Stimulated activated CD4-positive, alpha-beta T cell treated with anti-CD3 and anti-CD28 coated beads, Interleukin-4, amount 100 ng/mL, for 24 hours (primary cell): ENCODE measurements around the gene FCN2.
A peak's percentile ranks its signal among the peaks of the same experiment; 100 is the strongest.
"Not testable (repeated sequence)": the region's sequence is repeated elsewhere in the genome, so short reads cannot be mapped to it uniquely, and the experiment has no call there.

Experiments
- DNase-seq: peaks from one replicate; pipeline ENCODE4 v3.0.0-alpha.2; 2020

The FCN2 gene

GRCh38 chr9:134847752-134848432 is 32.7 kb upstream of the FCN2 start:
- no peak for DNase-seq

DNA sequence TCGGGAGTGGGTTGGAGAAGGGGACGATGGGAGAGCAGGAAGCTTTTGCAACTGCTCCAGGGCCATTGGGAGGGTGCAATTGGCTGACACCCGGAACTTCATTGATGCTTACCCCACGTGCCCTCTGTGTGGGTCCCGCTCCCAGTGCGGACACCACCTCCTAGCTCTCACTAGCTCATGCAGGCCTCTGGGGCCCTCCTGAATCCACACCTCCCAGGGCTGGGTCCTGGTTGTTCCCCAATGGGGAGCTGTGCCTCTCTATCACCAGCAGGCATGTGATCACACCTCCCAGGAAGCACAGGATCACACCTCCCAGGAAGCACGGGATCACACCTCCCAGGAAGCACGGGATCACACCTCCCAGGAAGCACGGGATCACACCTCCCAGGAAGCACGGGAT is 32.1 kb upstream of the FCN2 start:
- no peak for DNase-seq

DNA sequence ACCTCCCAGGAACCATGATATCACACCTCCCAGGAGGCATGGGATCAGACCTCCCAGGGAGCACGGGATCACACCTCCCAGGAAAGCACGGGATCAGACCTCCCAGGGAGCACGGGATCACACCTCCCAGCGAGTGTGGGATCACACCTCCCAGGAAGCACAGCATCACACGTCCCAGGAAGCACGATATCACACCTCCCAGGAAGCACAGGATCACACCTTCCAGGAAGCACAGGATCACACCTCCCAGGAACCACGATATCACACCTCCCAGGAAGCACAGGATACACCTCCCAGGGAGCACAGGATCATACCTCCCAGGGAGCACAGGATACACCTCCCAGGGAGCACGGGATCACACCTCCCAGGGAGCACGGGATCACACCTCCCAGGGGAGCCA is 30.0 kb upstream of the FCN2 start:
- DNase-seq = no peak

- no peak for DNase-seq
Measured at GRCh38 chr9:134851020-134851419, 29.6 kb upstream of the FCN2 start.

GRCh38 chr9:134852906-134853654 is 27.5 kb upstream of the FCN2 start:
- DNase-seq = no peak

- DNase-seq = no peak
Measured at GRCh38 chr9:134853893-134854292, 26.7 kb upstream of the FCN2 start.

- no peak for DNase-seq
Measured at GRCh38 chr9:134854541-134854981, 26.0 kb upstream of the FCN2 start.

- DNase-seq = no peak
Measured at GRCh38 chr9:134855231-134855899, 25.2 kb upstream of the FCN2 start.

DNA sequence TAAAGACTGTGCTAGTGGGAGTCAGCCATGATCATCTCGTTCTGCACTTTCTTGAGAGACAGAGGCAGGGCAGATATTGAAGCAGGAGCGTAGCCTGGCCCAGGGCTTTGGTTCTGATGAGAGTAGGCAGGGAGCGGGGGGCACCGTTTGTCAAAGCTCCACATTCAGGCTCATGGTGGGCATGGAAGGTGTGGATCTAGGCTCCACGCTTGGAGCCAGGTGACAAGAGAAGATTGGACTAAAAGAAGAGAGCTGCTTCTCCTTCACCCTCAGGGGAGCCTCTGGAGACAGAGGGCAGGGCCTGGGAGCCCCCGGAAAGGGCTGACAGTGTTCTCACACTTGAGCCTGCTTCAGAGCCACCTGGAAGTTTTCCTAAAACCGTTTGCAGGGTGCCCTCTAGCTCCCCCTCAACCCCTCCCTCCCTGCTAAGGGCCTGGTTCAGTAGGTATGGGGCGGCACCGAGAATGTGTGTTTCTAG is 24.7 kb upstream of the FCN2 start:
- no peak for DNase-seq

- not testable (repeated sequence) for DNase-seq
Measured at GRCh38 chr9:134857451-134857850, 23.2 kb upstream of the FCN2 start.

- peak; percentile 43 for DNase-seq
Measured at GRCh38 chr9:134858051-134858841, 22.4 kb upstream of the FCN2 start.

- no peak for DNase-seq
Measured at GRCh38 chr9:134860510-134860909, 20.1 kb upstream of the FCN2 start.

- no peak for DNase-seq
Measured at GRCh38 chr9:134861595-134862334, 18.8 kb upstream of the FCN2 start.

DNA sequence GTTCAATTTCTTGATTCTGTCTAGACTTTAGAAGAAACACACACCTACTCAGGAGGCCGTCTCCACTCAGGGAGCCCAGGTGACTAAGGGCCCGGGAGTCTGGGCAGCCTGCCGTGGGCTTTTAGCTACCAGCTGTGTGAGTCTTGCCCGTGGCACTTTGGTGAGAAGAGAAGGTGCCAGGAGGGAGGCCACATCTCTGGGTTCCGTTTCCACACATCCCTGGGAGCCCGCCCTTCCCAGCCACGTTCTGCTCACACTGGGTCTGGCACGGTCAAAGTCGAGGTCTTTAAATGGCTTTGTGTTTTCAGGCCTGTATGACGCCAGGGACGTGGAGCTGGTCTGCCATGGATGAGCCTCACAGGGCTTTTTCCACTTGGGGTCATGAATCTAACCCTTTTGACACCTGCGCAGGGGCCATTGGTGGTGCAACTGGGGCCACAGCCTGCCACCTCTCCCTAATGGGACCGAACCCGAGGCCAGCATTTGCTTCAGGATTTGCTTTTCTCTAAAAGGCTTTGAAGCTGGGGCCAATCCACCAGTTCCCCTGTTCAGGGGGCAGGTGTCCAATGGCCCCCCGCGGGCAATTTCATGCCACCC is 17.2 kb upstream of the FCN2 start:
- DNase-seq = no peak

GRCh38 chr9:134863941-134864820 is 16.4 kb upstream of the FCN2 start:
- no peak for DNase-seq

DNA sequence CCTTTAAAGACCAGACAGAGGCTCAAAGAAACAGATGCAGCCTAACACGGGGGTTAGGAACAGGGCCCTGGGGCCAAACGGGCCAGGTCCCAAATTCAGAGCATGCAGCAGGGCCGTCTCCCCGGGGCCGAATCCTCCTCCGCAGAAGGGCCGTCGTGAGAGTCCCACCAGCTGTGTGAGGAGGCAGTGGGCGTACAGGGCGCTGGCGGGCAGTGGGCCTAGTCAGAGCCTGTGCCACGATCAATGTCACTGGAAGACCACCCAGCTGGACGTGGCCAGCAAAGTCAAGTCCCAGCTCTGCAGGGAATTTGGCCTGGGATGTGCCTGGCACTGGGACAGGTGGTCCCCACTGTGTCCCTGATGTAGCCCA is 15.8 kb upstream of the FCN2 start:
- no peak for DNase-seq

GRCh38 chr9:134867917-134868750 is 12.5 kb upstream of the FCN2 start:
- DNase-seq = no peak

- no peak for DNase-seq
Measured at GRCh38 chr9:134868751-134869553, 11.7 kb upstream of the FCN2 start.
